Neural progenitor cell (in vitro differentiated cells): Measurements from ENCODE around the gene ZPBP2. TPM values are rescaled to one million over a fixed set of nuclear protein-coding genes. Genes with fewer than 3 reads are reported as not detected.

Source experiments
- DNase-seq: peaks from one replicate; pipeline ENCODE4 v3.0.0-alpha.2; 2016; ENCODE audit warnings: low spot score
- H2AFZ ChIP-seq: fragments of 200-600 bp; sonication (generic); replicated peaks from 2 replicates; pipeline ENCODE4 v1.6.1; 2016; ENCODE audit warnings: antibody characterized with exemption
- H3F3A ChIP-seq: fragments of 200-600 bp; sonication (generic); 2 replicates; pipeline ENCODE4 v1.6.1; 2016; ENCODE audit warnings: antibody characterized with exemption, low read depth
- H3K27ac ChIP-seq: fragments of 200-600 bp; sonication (generic); 2 replicates; pipeline ENCODE4 v1.5.1; 2016; ENCODE audit warnings: mild to moderate bottlenecking
- H3K27me3 ChIP-seq: fragments of 200-600 bp; sonication (generic); 2 replicates; pipeline ENCODE4 v1.6.1; 2016; ENCODE audit warnings: mild to moderate bottlenecking, moderate library complexity
- H3K36me3 ChIP-seq: fragments of 200-600 bp; sonication (generic); 2 replicates; pipeline ENCODE4 v1.5.1; 2016
- H3K4me1 ChIP-seq: fragments of 200-600 bp; sonication (generic); 2 replicates; pipeline ENCODE4 v1.6.1; 2016; ENCODE audit warnings: mixed run types
- H3K4me2 ChIP-seq: fragments of 200-600 bp; sonication (generic); 2 replicates; pipeline ENCODE4 v1.6.1; 2016
- H3K4me3 ChIP-seq: fragments of 200-600 bp; sonication (generic); 2 replicates; pipeline ENCODE4 v1.5.1; 2016
- H3K79me2 ChIP-seq: fragments of 200-600 bp; sonication (generic); 2 replicates; pipeline ENCODE4 v1.6.1; 2016; ENCODE audit warnings: low read depth
- H3K9ac ChIP-seq: fragments of 200-600 bp; sonication (generic); 2 replicates; pipeline ENCODE4 v1.6.1; 2016
- H3K9me3 ChIP-seq: fragments of 200-600 bp; sonication (generic); 2 replicates; pipeline ENCODE4 v1.5.1; 2016; ENCODE audit warnings: low read depth
- H4K20me1 ChIP-seq: fragments of 200-600 bp; sonication (generic); 2 replicates; pipeline ENCODE4 v1.6.1; 2016; ENCODE audit warnings: low read depth
- H3K27ac Mint-ChIP-seq: 3 replicates; pipeline ENCODE4 v1.8.0; 2021; ENCODE audit warnings: mixed read lengths
- H3K27me3 Mint-ChIP-seq: 2 replicates; pipeline ENCODE4 v1.8.0; 2022; ENCODE audit warnings: low read depth, mild to moderate bottlenecking, inconsistent platforms, moderate library complexity, mixed read lengths; ENCODE audit not compliant: insufficient read depth
- H3K36me3 Mint-ChIP-seq: 3 replicates; pipeline ENCODE4 v1.8.0; 2021; ENCODE audit warnings: mixed read lengths
- H3K4me1 Mint-ChIP-seq: 3 replicates; pipeline ENCODE4 v1.8.0; 2021; ENCODE audit warnings: mixed read lengths
- H3K4me3 Mint-ChIP-seq: 3 replicates; pipeline ENCODE4 v1.8.0; 2021; ENCODE audit warnings: mild to moderate bottlenecking, moderate library complexity, mixed read lengths
- H3K9me3 Mint-ChIP-seq: 3 replicates; pipeline ENCODE4 v1.8.0; 2020; ENCODE audit warnings: mixed read lengths
- EZH2 ChIP-seq: fragments of 200-600 bp; sonication (generic); IDR thresholded peaks from 2 replicates; pipeline ENCODE4 v1.6.1; 2017; ENCODE audit warnings: antibody characterized with exemption, mild to moderate bottlenecking, moderate library complexity
- EZH2phosphoT487 ChIP-seq: fragments of 200-600 bp; sonication (generic); IDR thresholded peaks from 2 replicates; pipeline ENCODE4 v1.6.1; 2017; ENCODE audit warnings: antibody characterized with exemption
- total RNA-seq: library from RNA; depleted of rRNA; stranded (reverse); fragments of >200 nt; gene quantifications from 2 replicates; pipeline ENCODE4 v1.2.3, GENCODE V29; 2015; ENCODE audit warnings: low replicate concordance
- TF ChIP-seq, protein P1 (sequence below): fragments of 200-600 bp; sonication (generic); IDR thresholded peaks from 2 replicates; pipeline ENCODE4 v1.5.1; 2017; ENCODE audit warnings: antibody characterized with exemption, mild to moderate bottlenecking

The ZPBP2 gene
- total RNA-seq, 1 donor from 2014 or later, result not detected

DNA sequence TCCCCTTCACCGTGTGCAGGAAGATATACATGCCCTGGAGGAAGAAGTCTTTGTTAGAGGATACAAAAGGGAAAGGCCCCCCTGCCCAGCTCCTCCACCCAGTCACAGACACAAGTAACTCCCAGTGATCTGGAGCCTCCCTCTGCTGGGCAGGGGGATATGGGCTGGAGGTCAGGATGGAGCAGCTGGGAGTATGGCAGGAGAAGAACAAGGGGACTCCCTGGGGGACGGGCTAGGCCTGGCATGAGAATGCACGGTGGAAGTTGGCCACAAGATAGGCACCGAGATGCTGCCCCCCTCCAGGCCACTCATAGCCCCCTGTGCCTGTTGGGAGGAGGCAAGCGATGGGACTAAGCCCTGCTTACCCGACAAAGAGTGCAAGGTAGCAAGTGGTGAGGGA lies 55.2 kb downstream of the ZPBP2 start:
- Histone ChIP-seq H3K4me3 (no peak overlapping the region), H2AFZ (no peak overlapping the region), H3K27me3 (no peaks in the 10 kb centered on the region), H3K36me3 (no peaks in the 10 kb centered on the region), H3K4me1 (peaks cover 25% of the 10 kb centered on the region), H3K9ac (no peak overlapping the region), H3K9me3 (no peaks in the 10 kb centered on the region), H4K20me1 (peaks cover 29% of the 10 kb centered on the region), H3K79me2 (peaks cover 26% of the 10 kb centered on the region), H3K27ac (no peak overlapping the region), H3F3A (peaks cover 6% of the 10 kb centered on the region), H3K4me2 (no peak overlapping the region)
- H3K27me3 Mint-ChIP-seq, result peaks cover 3% of the 10 kb centered on the region
- H3K4me1 Mint-ChIP-seq, result peaks cover 26% of the 10 kb centered on the region
- no peaks in the 10 kb centered on the region for H3K9me3 Mint-ChIP-seq
- TF ChIP-seq, protein P1, sequence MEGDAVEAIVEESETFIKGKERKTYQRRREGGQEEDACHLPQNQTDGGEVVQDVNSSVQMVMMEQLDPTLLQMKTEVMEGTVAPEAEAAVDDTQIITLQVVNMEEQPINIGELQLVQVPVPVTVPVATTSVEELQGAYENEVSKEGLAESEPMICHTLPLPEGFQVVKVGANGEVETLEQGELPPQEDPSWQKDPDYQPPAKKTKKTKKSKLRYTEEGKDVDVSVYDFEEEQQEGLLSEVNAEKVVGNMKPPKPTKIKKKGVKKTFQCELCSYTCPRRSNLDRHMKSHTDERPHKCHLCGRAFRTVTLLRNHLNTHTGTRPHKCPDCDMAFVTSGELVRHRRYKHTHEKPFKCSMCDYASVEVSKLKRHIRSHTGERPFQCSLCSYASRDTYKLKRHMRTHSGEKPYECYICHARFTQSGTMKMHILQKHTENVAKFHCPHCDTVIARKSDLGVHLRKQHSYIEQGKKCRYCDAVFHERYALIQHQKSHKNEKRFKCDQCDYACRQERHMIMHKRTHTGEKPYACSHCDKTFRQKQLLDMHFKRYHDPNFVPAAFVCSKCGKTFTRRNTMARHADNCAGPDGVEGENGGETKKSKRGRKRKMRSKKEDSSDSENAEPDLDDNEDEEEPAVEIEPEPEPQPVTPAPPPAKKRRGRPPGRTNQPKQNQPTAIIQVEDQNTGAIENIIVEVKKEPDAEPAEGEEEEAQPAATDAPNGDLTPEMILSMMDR, result no peak
- TF ChIP-seq EZH2phosphoT487, result no peak
- TF ChIP-seq EZH2, result no peak
- H3K27ac Mint-ChIP-seq, result no peak overlapping the region
- no peak overlapping the region for H3K4me3 Mint-ChIP-seq
- DNase-seq, result no peak
- peaks cover 11% of the 10 kb centered on the region for H3K36me3 Mint-ChIP-seq

DNA sequence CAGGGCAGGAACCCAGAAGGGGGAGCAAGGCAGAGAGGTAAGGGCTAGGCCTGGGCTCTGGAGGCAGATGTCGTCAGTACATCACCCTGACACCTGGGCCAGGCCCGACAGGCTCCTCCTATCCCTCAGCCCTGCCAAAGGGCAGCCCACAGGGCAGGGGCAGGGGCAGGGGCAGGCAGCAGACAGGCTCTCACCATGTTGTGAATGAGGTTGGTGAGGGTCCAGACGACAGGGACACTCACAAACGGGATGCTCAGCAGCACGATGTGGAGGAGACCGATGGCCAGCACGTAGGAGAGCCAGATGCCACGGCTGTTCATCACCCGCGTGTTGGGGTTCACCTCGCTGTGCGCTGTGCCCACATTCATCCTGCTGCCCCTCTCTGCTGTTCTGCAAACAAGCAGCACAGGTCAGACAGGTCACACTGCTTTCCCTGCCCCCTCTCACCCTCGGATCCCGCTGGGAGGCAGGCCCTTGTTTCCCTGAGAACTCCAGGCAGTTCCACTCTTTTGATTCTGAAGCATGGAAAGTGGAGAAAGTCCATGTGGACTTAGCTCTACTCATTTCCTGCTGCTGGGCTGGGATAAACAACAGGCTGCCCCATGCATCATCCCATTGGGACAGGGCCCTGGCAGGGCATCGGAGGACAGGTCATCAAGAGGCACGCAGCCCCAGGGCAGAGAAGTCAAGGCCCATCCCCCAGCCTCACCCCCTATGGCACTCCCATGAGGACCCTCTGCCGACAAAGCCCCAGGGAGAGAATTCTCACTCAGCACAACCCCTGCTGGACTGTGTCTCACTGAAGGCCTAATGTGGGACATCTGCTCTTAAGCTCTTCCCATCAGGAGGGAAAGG lies 56.1 kb downstream of the ZPBP2 start:
- H3K4me1 ChIP-seq, result peaks cover 30% of the 10 kb centered on the region
- no peaks in the 10 kb centered on the region for H3K36me3 ChIP-seq
- Mint-ChIP-seq H3K4me3 (peak overlapping the region; percentile 64), H3K4me1 (peaks cover 30% of the 10 kb centered on the region), H3K27ac (no peak overlapping the region), H3K9me3 (no peaks in the 10 kb centered on the region), H3K36me3 (peaks cover 11% of the 10 kb centered on the region), H3K27me3 (peaks cover 5% of the 10 kb centered on the region)
- peaks cover 29% of the 10 kb centered on the region for H4K20me1 ChIP-seq
- H3K9ac ChIP-seq, result no peak overlapping the region
- H3K79me2 ChIP-seq, result peaks cover 26% of the 10 kb centered on the region
- no peak overlapping the region for H3K4me3 ChIP-seq
- no peaks in the 10 kb centered on the region for H3K9me3 ChIP-seq
- no peaks in the 10 kb centered on the region for H3K27me3 ChIP-seq
- peak; percentile 51 for DNase-seq
- H2AFZ ChIP-seq, result no peak overlapping the region
- TF ChIP-seq, protein P1, result peak; percentile 30
- no peak for TF ChIP-seq EZH2phosphoT487
- TF ChIP-seq EZH2, result no peak
- H3K4me2 ChIP-seq, result peak overlapping the region; percentile 27
- H3F3A ChIP-seq, result peaks cover 8% of the 10 kb centered on the region
- H3K27ac ChIP-seq, result no peak overlapping the region

DNA sequence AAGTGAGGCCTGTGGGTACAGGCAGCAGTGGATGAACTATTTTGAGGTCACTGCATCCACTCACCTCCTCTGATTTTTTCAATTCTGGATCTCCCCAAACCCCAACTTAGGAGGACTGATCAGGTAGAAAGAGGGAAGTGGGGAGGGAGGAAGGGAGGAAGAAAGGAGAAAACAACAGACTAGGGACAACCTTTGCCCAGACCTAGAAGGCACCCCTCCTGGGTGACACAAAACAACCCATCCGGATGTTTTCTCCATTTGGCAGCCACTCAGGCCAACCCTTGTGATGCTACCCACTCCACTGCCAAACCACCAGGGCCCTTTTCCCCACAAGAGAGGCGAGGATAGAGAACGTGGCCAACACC lies 56.7 kb downstream of the ZPBP2 start:
- peaks cover 30% of the 10 kb centered on the region for H3K4me1 ChIP-seq
- H2AFZ ChIP-seq, result no peak overlapping the region
- Mint-ChIP-seq H3K27me3 (peaks cover 5% of the 10 kb centered on the region), H3K9me3 (no peaks in the 10 kb centered on the region), H3K4me1 (peaks cover 30% of the 10 kb centered on the region), H3K36me3 (peaks cover 9% of the 10 kb centered on the region), H3K4me3 (peak overlapping the region; percentile 64), H3K27ac (no peak overlapping the region)
- TF ChIP-seq, protein P1, result no peak
- no peak for TF ChIP-seq EZH2
- TF ChIP-seq EZH2phosphoT487, result no peak
- DNase-seq, result no peak
- H3K9ac ChIP-seq, result no peak overlapping the region
- H3K4me2 ChIP-seq, result peak overlapping the region; percentile 27
- H3K4me3 ChIP-seq, result no peak overlapping the region
- H3K27ac ChIP-seq, result no peak overlapping the region
- no peaks in the 10 kb centered on the region for H3K9me3 ChIP-seq
- peaks cover 26% of the 10 kb centered on the region for H3K79me2 ChIP-seq
- peaks cover 8% of the 10 kb centered on the region for H3F3A ChIP-seq
- H3K36me3 ChIP-seq, result no peaks in the 10 kb centered on the region
- H4K20me1 ChIP-seq, result peaks cover 29% of the 10 kb centered on the region
- H3K27me3 ChIP-seq, result no peaks in the 10 kb centered on the region
